Right atrium auricular region (tissue), 2 donors: ENCODE data around the gene NCAPH2. TPM values are rescaled to one million over a fixed set of nuclear protein-coding genes. Genes with fewer than 3 reads are reported as not detected.

Source experiments
- DNase-seq: peaks from one replicate; pipeline ENCODE4 v3.0.0-alpha.2; 2019; ENCODE audit warnings: low spot score
- H3K27ac ChIP-seq, 2 donors: fragments of 200-600 bp; sonication (generic); 1 replicate in 1 of 2; 2 replicates in 1 of 2; pipeline ENCODE4 v1.5.1; 2016 to 2019
- H3K27me3 ChIP-seq, 2 donors: fragments of 200-600 bp; sonication (generic); one replicate each; pipeline versions ENCODE4 v1.5.1 to v1.6.0; 2017 to 2019
- H3K36me3 ChIP-seq: fragments of 200-600 bp; sonication (generic); one replicate; pipeline ENCODE4 v1.5.1; 2016
- H3K4me1 ChIP-seq, 2 donors: fragments of 200-600 bp; sonication (generic); one replicate each; pipeline versions ENCODE4 v1.5.1 to v1.6.0; 2017 to 2019
- H3K4me3 ChIP-seq, 2 donors: fragments of 200-600 bp; sonication (generic); 1 replicate in 1 of 2; 2 replicates in 1 of 2; pipeline ENCODE4 v1.5.1; 2017 to 2019; ENCODE audit warnings: mild to moderate bottlenecking in 1 of 2, moderate library complexity in 1 of 2
- H3K9me3 ChIP-seq, 2 donors: fragments of 200-600 bp; sonication (generic); one replicate each; pipeline ENCODE4 v1.5.1; 2019
- CTCF ChIP-seq, 2 donors: fragments of 200-600 bp; sonication (generic); IDR thresholded peaks; one replicate each; pipeline ENCODE4 v1.5.1; 2019; ENCODE audit warnings: antibody characterized with exemption in 2 of 2
- total RNA-seq, 2 donors: library from RNA; depleted of rRNA; stranded (reverse); fragments of >200 nt; gene quantifications; one replicate each; pipeline ENCODE4 v1.1.0, GENCODE V29; 2016

The NCAPH2 gene
- total RNA-seq, 2 donors from 2014 or later: 19.5 to 33.4 TPM

- Histone ChIP-seq H3K4me1 (peaks cover 0 to 20% of the 10 kb centered on the region in 2 donors), H3K27ac (no peak overlapping the region), H3K9me3 (no peaks in the 10 kb centered on the region), H3K4me3 (no peak overlapping the region), H3K27me3 (no peaks in the 10 kb centered on the region), H3K36me3 (peaks cover 69% of the 10 kb centered on the region)
- no peak for TF ChIP-seq CTCF (IDR thresholded peaks at IDR 0.05)
- no peak for DNase-seq
Measured at GRCh38 chr22:50521710-50522109, 13.7 kb downstream of the NCAPH2 start.

- no peak for DNase-seq
- H3K36me3 ChIP-seq: peaks cover 64% of the 10 kb centered on the region
- H3K9me3 ChIP-seq: no peaks in the 10 kb centered on the region
- H3K27me3 ChIP-seq: no peaks in the 10 kb centered on the region
- peaks cover 0 to 26% of the 10 kb centered on the region in 2 donors for H3K4me1 ChIP-seq
- TF ChIP-seq CTCF (IDR thresholded peaks at IDR 0.05): no peak
- no peak overlapping the region for H3K27ac ChIP-seq
- H3K4me3 ChIP-seq: no peak overlapping the region
Measured at GRCh38 chr22:50522208-50522805, 14.3 kb downstream of the NCAPH2 start.

DNA sequence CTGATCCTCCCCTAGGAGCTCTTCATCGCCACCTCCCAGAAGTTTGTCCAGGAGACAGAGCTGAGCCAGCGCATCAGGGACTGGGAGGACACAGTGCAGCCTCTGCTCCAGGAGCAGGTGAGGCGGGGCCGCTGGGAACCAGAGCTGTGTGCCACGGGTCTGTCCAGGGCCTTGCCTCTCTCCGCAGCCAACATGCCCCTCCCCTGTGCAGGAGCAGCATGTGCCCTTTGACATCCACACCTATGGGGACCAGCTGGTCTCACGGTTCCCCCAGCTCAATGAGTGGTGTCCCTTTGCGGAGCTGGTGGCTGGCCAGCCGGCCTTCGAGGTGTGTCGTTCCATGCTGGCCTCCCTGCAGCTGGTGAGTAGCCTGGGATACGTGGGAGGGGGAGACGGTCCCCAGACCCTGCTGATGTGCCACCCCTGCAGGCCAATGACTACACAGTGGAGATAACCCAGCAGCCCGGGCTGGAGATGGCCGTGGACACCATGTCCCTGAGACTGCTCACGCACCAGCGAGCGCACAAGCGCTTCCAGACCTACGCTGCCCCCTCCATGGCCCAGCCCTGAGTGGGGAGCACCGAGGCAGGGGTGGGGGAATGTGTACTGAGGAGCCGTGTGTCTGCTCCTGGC lies 14.9 kb downstream of the NCAPH2 start:
- no peak for DNase-seq
- Histone ChIP-seq H3K36me3 (peaks cover 57% of the 10 kb centered on the region), H3K27me3 (no peaks in the 10 kb centered on the region)

DNA sequence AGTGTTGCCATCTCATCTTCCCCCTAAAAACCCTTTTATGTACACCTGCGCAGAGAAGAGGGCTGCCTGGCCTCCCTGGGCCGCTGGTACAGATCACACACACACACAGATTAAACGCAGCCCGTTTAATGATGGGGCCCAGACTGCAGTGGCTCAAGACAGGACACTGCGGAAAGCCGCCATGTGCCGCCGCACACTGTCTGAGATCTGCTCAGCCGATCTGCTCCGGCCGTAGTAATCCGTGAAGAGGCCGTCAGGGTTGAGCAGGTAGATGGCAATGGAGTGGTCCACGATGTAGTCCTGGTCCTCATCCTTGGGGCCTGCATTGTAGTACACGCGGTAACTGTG lies 15.4 kb downstream of the NCAPH2 start:
- Histone ChIP-seq H3K4me3 (no peak overlapping the region), H3K27ac (no peak overlapping the region), H3K4me1 (peaks cover 0 to 28% of the 10 kb centered on the region in 2 donors), H3K9me3 (no peaks in the 10 kb centered on the region), H3K36me3 (peaks cover 52% of the 10 kb centered on the region), H3K27me3 (no peaks in the 10 kb centered on the region)
- DNase-seq: no peak
- TF ChIP-seq CTCF (IDR thresholded peaks at IDR 0.05): no peak

More for the DNA sequence above, 14.9 kb downstream of the NCAPH2 start:
- H3K4me1 ChIP-seq: peaks cover 0 to 28% of the 10 kb centered on the region in 2 donors
- no peaks in the 10 kb centered on the region for H3K9me3 ChIP-seq
- no peak overlapping the region for H3K4me3 ChIP-seq
- no peak overlapping the region for H3K27ac ChIP-seq
- no peak for TF ChIP-seq CTCF (IDR thresholded peaks at IDR 0.05)

DNA sequence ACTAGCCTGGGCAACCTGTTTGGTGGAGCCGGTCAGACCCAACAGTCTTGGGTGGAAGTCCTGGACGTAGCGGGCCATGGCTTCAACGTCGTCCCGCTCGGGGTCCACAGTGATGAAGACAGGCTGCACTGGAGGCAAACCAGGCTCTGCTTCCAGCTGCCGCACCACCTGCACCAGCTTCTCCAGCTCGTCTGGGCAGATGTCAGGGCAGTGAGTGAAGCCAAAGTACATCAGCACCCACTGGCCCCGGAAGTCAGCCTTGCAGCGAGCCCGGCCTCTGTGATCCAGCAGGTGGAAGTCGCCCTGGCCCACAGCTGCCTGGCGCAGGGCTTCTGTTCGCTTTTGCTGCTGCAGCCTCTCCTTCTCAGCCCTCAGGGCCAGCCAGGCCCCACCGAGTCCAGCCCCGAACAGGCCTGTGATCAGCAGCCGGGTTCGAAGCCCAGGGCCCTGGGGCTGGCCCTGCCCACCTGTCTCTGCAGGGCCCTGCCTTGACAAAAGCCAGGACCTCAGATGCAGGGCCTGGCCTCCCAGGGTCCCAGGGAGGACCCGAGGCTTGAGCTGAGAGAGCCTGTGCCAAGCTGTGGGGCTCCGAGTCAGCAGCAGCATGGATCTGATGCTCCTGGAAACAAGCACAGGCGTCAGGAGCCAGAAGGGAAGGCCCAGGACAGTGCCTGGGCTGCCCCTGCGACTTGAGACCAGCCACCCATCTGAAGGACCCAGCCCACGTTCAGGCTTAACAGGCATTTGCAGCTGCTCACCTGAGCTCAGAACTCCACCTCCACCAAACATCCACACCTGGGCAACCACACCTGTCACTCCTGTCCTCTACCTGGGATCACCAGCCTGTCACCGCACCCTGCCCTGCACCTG lies 16.0 kb downstream of the NCAPH2 start:
- no peak overlapping the region for H3K27ac ChIP-seq
- no peaks in the 10 kb centered on the region for H3K27me3 ChIP-seq
- H3K36me3 ChIP-seq: peaks cover 46% of the 10 kb centered on the region
- H3K4me3 ChIP-seq: peak overlapping the region; percentile 64 to 85
- no peak for TF ChIP-seq CTCF (IDR thresholded peaks at IDR 0.05)
- peaks cover 0 to 31% of the 10 kb centered on the region in 2 donors for H3K4me1 ChIP-seq
- H3K9me3 ChIP-seq: no peaks in the 10 kb centered on the region
- no peak for DNase-seq
